Breast epithelium (tissue), 3 donors: ENCODE data around the gene GIMAP4.

ENCODE experiments used
- POLR2A ChIP-seq: fragments of 450-650 bp; IDR thresholded peaks from one replicate; pipeline ENCODE4 v1.6.1; 2016; ENCODE audit warnings: antibody characterized with exemption, mild to moderate bottlenecking, moderate library complexity
- TF ChIP-seq, protein P1 (sequence below), 3 donors: fragments of 450-650 bp; IDR thresholded peaks; one replicate each; pipeline ENCODE4 v1.5.1; 2016 to 2017; ENCODE audit warnings: antibody characterized with exemption in 3 of 3, mild to moderate bottlenecking in 3 of 3, moderate library complexity in 3 of 3

DNA sequence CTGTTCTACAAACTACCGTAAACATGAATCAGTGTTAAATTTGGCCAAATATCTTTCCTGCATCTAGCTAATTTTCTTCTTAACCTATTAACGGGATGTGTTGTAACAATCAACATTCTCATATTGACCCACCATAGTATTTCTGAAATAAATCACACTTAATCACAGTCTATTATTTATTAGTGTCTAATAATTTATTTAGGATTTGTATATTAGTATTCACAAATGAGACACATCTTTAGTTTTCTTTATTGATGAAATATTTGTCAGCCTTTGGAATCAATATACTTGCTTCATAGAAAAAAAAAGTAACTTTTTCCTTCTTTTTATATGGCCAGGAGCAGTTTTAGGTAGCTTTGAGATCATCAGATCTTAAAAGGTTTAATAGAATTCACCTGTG is 47.9 kb upstream of the GIMAP4 start:
- TF ChIP-seq, protein P1, sequence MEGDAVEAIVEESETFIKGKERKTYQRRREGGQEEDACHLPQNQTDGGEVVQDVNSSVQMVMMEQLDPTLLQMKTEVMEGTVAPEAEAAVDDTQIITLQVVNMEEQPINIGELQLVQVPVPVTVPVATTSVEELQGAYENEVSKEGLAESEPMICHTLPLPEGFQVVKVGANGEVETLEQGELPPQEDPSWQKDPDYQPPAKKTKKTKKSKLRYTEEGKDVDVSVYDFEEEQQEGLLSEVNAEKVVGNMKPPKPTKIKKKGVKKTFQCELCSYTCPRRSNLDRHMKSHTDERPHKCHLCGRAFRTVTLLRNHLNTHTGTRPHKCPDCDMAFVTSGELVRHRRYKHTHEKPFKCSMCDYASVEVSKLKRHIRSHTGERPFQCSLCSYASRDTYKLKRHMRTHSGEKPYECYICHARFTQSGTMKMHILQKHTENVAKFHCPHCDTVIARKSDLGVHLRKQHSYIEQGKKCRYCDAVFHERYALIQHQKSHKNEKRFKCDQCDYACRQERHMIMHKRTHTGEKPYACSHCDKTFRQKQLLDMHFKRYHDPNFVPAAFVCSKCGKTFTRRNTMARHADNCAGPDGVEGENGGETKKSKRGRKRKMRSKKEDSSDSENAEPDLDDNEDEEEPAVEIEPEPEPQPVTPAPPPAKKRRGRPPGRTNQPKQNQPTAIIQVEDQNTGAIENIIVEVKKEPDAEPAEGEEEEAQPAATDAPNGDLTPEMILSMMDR (IDR thresholded peaks at IDR 0.05), result no peak
- TF ChIP-seq POLR2A, result no peak
